Osteoblast (primary cell): Measurements from ENCODE around the gene TMEM164. TPM values are rescaled to one million over a fixed set of nuclear protein-coding genes. Genes with fewer than 3 reads are reported as not detected.

Source experiments
- DNase-seq: peaks from one replicate; pipeline ENCODE4 v3.0.0; 2011; ENCODE audit warnings: low spot score, mixed read lengths; ENCODE audit not compliant: insufficient read length; ENCODE audit errors: missing footprints
- H2AFZ ChIP-seq: 2 replicates; pipeline ENCODE4 v1.6.0; 2011; ENCODE audit warnings: mild to moderate bottlenecking, low read length
- H3K27ac ChIP-seq: 2 replicates; pipeline ENCODE4 v1.5.1; 2011; ENCODE audit warnings: mild to moderate bottlenecking, low read depth, low read length, moderate library complexity
- H3K27me3 ChIP-seq: 2 replicates; pipeline ENCODE4 v1.6.0; 2012; ENCODE audit warnings: mild to moderate bottlenecking, control low read depth, inconsistent platforms, low read length, moderate library complexity; ENCODE audit not compliant: insufficient read depth
- H3K36me3 ChIP-seq: 2 replicates; pipeline ENCODE4 v1.5.1; 2011; ENCODE audit warnings: mild to moderate bottlenecking, low read length, control low read depth, moderate library complexity; ENCODE audit not compliant: insufficient read depth
- H3K4me1 ChIP-seq: 2 replicates; pipeline ENCODE4 v1.5.1; 2011; ENCODE audit warnings: mild to moderate bottlenecking, low read length, control low read depth, moderate library complexity; ENCODE audit not compliant: insufficient read depth
- H3K4me2 ChIP-seq: 2 replicates; pipeline ENCODE4 v1.6.0; 2011; ENCODE audit warnings: mild to moderate bottlenecking, low read length; ENCODE audit not compliant: insufficient read depth
- H3K4me3 ChIP-seq: fragments of 200-600 bp; sonication (generic); 3 replicates; pipeline ENCODE4 v1.5.1; 2012; ENCODE audit warnings: mild to moderate bottlenecking, low read length, inconsistent platforms; ENCODE audit not compliant: insufficient read depth
- H3K79me2 ChIP-seq: 2 replicates; pipeline ENCODE4 v1.6.0; 2012; ENCODE audit warnings: mild to moderate bottlenecking, low read length, control low read depth, inconsistent platforms; ENCODE audit not compliant: insufficient read depth
- H3K9me3 ChIP-seq: 2 replicates; pipeline ENCODE4 v1.5.1; 2011; ENCODE audit warnings: low read depth, low read length, control low read depth
- H4K20me1 ChIP-seq: 2 replicates; pipeline ENCODE4 v1.6.0; 2012; ENCODE audit warnings: mild to moderate bottlenecking, low read length, control low read depth; ENCODE audit not compliant: insufficient read depth
- total RNA-seq: library from RNA; depleted of rRNA; stranded (reverse); fragments of >200 nt; gene quantifications from 2 replicates; pipeline ENCODE4 v1.2.3, GENCODE V29; 2012
- TF ChIP-seq, protein P1 (sequence below): IDR thresholded peaks from 2 replicates; pipeline ENCODE4 v1.5.1; 2011; ENCODE audit warnings: mild to moderate bottlenecking, low read depth, low read length, moderate library complexity; ENCODE audit errors: extremely low read depth

The TMEM164 gene
- total RNA-seq, 1 donor = 7.6 TPM

DNA sequence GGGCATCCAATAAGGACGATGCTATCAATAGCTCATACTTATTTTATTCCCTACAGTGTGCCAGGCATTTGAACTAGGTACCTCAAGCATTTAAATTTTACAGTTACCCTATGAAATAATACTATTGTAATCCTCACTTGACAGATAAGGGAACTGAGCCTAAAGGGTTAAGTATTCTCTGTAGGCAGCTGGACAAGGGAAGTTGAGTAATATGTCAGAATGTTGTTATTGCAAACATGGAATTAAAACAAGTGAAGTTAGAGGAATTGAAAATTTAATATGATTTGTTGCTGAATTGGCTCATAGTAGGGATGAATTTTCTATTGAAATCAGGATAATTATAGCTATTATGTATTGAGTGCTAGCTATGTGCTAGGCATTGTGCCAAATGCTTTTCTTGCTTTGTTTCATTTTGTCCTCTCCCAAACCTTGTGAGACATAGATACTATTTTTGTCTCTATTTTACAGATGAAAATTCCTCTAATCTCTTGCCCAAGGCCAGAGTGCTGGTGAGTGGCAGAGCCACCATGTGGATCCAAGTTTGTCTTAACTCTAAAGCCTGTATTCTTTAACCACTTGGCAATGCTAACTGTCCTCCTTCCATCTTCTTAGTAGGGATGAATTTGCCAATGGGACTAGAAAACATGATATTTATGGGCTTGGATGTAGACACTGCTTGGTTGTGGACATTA is 58.1 kb downstream of the TMEM164 start:
- Histone ChIP-seq H3K27ac (no peak overlapping the region), H3K4me1 (no peaks in the 10 kb centered on the region), H3K4me2 (no peak overlapping the region)

DNA sequence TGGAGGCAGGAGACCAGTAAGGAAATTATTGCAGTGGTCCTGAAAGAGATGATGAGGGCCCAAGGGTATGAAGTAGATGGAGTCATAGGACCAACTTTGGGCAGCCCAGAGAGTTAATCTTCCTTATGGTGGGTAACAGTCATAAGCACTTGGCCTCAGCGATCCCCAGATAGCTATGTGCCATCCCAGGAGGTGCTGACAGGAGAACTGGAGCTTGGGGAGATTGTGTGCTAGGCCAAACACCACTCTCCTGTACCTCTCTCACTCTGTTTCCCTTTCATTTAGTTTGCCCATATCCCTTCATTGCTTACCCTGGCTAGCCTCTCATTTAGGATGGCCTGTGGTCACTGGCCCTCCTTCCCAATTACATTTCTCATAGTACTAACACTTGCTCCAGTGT is 60.0 kb downstream of the TMEM164 start:
- Histone ChIP-seq H3K4me1 (no peaks in the 10 kb centered on the region), H4K20me1 (no peaks in the 10 kb centered on the region), H3K27ac (no peak overlapping the region), H2AFZ (no peak overlapping the region), H3K79me2 (no peaks in the 10 kb centered on the region), H3K27me3 (peaks cover 5% of the 10 kb centered on the region), H3K36me3 (no peaks in the 10 kb centered on the region), H3K9me3 (no peaks in the 10 kb centered on the region), H3K4me2 (no peak overlapping the region), H3K4me3 (no peak overlapping the region)
- no peak for DNase-seq
- TF ChIP-seq, protein P1, sequence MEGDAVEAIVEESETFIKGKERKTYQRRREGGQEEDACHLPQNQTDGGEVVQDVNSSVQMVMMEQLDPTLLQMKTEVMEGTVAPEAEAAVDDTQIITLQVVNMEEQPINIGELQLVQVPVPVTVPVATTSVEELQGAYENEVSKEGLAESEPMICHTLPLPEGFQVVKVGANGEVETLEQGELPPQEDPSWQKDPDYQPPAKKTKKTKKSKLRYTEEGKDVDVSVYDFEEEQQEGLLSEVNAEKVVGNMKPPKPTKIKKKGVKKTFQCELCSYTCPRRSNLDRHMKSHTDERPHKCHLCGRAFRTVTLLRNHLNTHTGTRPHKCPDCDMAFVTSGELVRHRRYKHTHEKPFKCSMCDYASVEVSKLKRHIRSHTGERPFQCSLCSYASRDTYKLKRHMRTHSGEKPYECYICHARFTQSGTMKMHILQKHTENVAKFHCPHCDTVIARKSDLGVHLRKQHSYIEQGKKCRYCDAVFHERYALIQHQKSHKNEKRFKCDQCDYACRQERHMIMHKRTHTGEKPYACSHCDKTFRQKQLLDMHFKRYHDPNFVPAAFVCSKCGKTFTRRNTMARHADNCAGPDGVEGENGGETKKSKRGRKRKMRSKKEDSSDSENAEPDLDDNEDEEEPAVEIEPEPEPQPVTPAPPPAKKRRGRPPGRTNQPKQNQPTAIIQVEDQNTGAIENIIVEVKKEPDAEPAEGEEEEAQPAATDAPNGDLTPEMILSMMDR = no peak

More for the DNA sequence above, 58.1 kb downstream of the TMEM164 start:
- Histone ChIP-seq H4K20me1 (no peaks in the 10 kb centered on the region), H3K36me3 (no peaks in the 10 kb centered on the region), H3K27me3 (peaks cover 5% of the 10 kb centered on the region), H3K4me3 (no peak overlapping the region), H3K9me3 (no peaks in the 10 kb centered on the region), H3K79me2 (no peaks in the 10 kb centered on the region), H2AFZ (no peak overlapping the region)
- no peak for DNase-seq
- TF ChIP-seq, protein P1 = no peak

DNA sequence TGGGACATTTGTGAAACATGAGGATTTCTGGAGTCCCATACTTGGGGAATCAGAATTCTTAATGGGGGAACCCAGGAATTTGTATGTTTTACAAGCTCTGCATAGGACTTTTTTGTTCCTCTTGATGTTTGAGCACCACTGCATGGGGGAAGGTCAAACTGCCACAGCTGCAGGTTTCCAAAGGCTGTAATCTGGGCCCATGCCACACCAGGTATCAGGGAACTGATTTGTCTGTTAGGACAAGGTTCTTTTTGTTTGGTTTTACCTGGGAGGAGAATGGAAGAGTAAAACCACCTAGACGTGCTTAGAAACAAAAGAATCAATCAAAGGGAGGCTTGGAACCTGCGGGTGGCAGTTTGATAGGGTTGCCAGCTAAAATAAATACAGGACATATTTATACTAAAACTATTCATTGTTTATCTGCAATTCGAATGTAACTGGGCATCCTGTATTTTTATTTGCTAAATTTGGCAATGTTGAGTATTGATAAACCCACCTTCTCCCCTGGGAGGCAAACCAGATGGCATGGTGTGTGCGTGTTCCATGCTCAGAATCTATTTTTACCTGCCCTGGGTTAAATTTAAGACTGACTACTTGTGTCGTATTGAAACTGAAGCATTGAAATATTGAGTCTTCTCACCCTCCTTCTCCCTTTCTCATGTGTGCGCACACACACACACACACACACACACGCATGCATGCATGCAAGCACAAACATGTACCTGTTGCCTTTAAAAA is 63.7 kb downstream of the TMEM164 start:
- no peak for DNase-seq
- H3K36me3 ChIP-seq = no peaks in the 10 kb centered on the region
- no peaks in the 10 kb centered on the region for H3K4me1 ChIP-seq
- H3K4me3 ChIP-seq = no peak overlapping the region
- H3K4me2 ChIP-seq = no peak overlapping the region
- no peaks in the 10 kb centered on the region for H3K9me3 ChIP-seq
- no peaks in the 10 kb centered on the region for H4K20me1 ChIP-seq
- no peak overlapping the region for H2AFZ ChIP-seq
- H3K27me3 ChIP-seq = peaks cover 3% of the 10 kb centered on the region
- TF ChIP-seq, protein P1 = no peak
- no peak overlapping the region for H3K27ac ChIP-seq
- no peaks in the 10 kb centered on the region for H3K79me2 ChIP-seq

DNA sequence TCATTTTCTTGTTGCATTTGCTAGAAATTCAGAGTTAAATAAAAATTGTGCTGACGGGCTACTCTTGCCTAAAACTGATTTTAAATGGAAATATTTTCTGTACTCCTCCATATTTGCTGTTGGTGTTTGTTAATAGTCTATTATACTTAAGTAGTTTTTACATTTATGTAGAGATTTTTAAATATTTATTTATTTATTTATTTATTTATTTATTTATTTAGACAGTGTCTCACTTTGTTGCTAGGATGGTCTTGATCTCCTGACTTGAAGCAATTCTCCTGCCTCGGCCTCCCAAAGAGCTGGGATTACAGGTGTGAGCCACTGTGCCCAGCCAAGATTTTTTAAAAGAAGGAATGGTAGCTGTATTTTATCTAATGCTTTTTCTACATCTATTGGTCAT is 68.1 kb downstream of the TMEM164 start:
- Histone ChIP-seq H3K4me1 (no peaks in the 10 kb centered on the region), H3K4me2 (no peak overlapping the region), H3K27ac (no peak overlapping the region), H3K36me3 (no peaks in the 10 kb centered on the region), H2AFZ (no peak overlapping the region), H3K4me3 (no peak overlapping the region), H4K20me1 (no peaks in the 10 kb centered on the region), H3K27me3 (no peaks in the 10 kb centered on the region), H3K79me2 (no peaks in the 10 kb centered on the region), H3K9me3 (no peaks in the 10 kb centered on the region)
- DNase-seq = no peak
- TF ChIP-seq, protein P1 = no peak
